Measurements from ENCODE around the gene PTPN4. TPM values are rescaled to one million over a fixed set of nuclear protein-coding genes. Genes with fewer than 3 reads are reported as not detected.

Gene PTPN4
- total and polyA plus RNA-seq, 2 experiments from 2014 or later: 41.6 to 90.4 TPM

DNA sequence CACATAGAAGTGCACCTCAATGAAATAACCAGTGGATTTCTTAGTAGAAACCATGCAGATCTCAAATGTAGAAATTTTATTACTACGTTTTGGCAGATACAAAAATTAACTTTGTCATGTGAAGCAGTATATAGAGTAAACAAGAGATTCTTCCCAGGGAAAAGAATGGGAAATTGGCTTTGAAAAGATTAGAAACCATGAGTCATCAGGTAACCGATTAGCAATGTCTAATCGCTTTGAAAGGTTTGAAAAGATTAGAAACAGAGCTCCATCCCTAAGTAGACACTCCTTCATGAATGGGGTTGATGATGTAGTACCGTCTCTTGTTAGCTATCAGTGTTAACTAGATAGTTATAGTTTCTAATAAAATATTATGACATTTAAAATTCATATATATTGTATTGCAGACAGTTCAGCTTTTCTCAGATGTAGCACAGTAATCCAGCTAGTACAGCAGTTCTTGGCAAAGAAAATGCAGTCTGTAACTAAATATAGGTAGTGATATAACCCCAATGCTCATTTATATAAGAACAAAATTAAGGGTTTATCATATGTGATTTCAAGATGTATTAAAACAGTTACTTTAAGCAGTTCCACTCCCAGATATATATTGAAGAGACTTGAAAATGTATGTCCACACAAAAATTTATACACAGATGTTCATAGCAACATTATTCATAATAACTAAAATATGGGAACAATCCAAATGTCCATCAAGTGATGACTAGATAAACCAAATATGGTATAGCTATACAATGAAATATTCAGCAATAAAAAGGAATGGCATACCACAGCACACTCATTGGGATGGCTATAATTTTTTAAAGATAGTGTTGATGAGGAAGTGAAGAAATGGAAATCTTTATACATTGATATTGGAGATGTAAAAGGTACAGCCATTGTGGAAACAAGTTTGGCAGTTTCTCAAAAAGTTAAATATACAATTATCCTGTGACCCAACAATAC is 113.9 kb downstream of the PTPN4 start:
- Mint-ChIP-seq H3K27ac (no peak overlapping the region), H3K4me1 (peaks cover 20% of the 10 kb centered on the region; the same call in 2 of the 3 replicates), H3K36me3 (ENCODE audit: low read depth) (peaks cover 4% of the 10 kb centered on the region; the same call in 2 of the 3 replicates), H3K4me3 (no peak overlapping the region), H3K27me3 (ENCODE audit: insufficient read depth, low read depth, poor library complexity) (peaks cover 3% of the 10 kb centered on the region), H3K9me3 (peaks cover 3% of the 10 kb centered on the region; the same call in 1 of the 3 replicates)
- Histone ChIP-seq H3K4me3 (no peak overlapping the region), H3K79me2 (replicated peaks; ENCODE audit: insufficient read depth) (peaks cover 56% of the 10 kb centered on the region), H3K27ac (ENCODE audit: low read depth) (no peak overlapping the region), H3K4me1 (ENCODE audit: insufficient read depth) (no peaks in the 10 kb centered on the region), H3K9me2 (ENCODE audit: insufficient read depth) (no peaks in the 10 kb centered on the region), H3F3A (replicated peaks; ENCODE audit: low read depth) (no peaks in the 10 kb centered on the region), H4K20me1 (replicated peaks; ENCODE audit: insufficient read depth) (peaks cover 5% of the 10 kb centered on the region; the same call in 1 of the 2 replicates), H2AFZ (no peak overlapping the region), H3K4me2 (no peak overlapping the region), H3K27me3 (ENCODE audit: insufficient read depth) (no peaks in the 10 kb centered on the region), H3K36me3 (ENCODE audit: insufficient read depth) (no peaks in the 10 kb centered on the region)
- ATAC-seq (no peak), DNase-seq (ENCODE audit: low spot score) (no peak)
- TF ChIP-seq CREB1 (CRISPR knock-in tag; IDR thresholded peaks at IDR 0.05; ENCODE audit: low read depth): no peak
- TF ChIP-seq EZH2 (IDR thresholded peaks at IDR 0.05; ENCODE audit: low read depth, unreplicated experiment): no peak
- TF ChIP-seq ZNF114 (CRISPR knock-in tag; IDR thresholded peaks at IDR 0.05): no peak
- no peak for TF ChIP-seq CTCF (conservative IDR thresholded peaks at IDR 0.05; ENCODE audit: low read depth in 2 of 2)
- TF ChIP-seq REST (IDR thresholded peaks at IDR 0.05; ENCODE audit: unreplicated experiment): no peak
- no peak for TF ChIP-seq ZNF331 (CRISPR knock-in tag; IDR thresholded peaks at IDR 0.05; ENCODE audit: low read depth)
- no peak for TF ChIP-seq STAT1 (IDR thresholded peaks at IDR 0.05; ENCODE audit: unreplicated experiment)
- TF ChIP-seq NANOG (IDR thresholded peaks at IDR 0.05; ENCODE audit: borderline replicate concordance): no peak
- no peak for TF ChIP-seq JUNB (IDR thresholded peaks at IDR 0.05; ENCODE audit: unreplicated experiment)
- no peak for TF ChIP-seq ZNF462 (CRISPR knock-in tag; IDR thresholded peaks at IDR 0.05)
- no peak for TF ChIP-seq EZH2phosphoT487 (IDR thresholded peaks at IDR 0.05; ENCODE audit: unreplicated experiment)
- TF ChIP-seq, protein P1, sequence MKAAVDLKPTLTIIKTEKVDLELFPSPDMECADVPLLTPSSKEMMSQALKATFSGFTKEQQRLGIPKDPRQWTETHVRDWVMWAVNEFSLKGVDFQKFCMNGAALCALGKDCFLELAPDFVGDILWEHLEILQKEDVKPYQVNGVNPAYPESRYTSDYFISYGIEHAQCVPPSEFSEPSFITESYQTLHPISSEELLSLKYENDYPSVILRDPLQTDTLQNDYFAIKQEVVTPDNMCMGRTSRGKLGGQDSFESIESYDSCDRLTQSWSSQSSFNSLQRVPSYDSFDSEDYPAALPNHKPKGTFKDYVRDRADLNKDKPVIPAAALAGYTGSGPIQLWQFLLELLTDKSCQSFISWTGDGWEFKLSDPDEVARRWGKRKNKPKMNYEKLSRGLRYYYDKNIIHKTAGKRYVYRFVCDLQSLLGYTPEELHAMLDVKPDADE (IDR thresholded peaks at IDR 0.05): no peak
- TF ChIP-seq POLR2AphosphoS5 (IDR thresholded peaks at IDR 0.05; ENCODE audit: low read depth): no peak

Data from GM23338 (cell line).